Measurements from ENCODE around the gene HEXA.
A peak's percentile ranks its signal among the peaks of the same experiment; 100 is the strongest.
"Not testable (repeated sequence)": the region's sequence is repeated elsewhere in the genome, so short reads cannot be mapped to it uniquely, and the experiment has no call there.

HEXA gene

GRCh38 chr15:72375846-72376581 is at the start of gene HEXA:
Gene HEXA (minus strand): TSS chr15:72376014. CDS start chr15:72375972, 42 bp downstream.
- peak; percentile 90 to 94 (median 92) for DNase-seq

GRCh38 chr15:72423256-72423655 is 47.4 kb upstream of the HEXA start:
- no peak for DNase-seq

- no peak for DNase-seq
Measured at GRCh38 chr15:72421484-72421883, 45.7 kb upstream of the HEXA start.

GRCh38 chr15:72420576-72420975 is 44.8 kb upstream of the HEXA start:
- DNase-seq: no peak

GRCh38 chr15:72419768-72420167 is 44.0 kb upstream of the HEXA start:
- DNase-seq: not testable (repeated sequence)

- DNase-seq: no peak
Measured at GRCh38 chr15:72415304-72415703, 39.5 kb upstream of the HEXA start.

- not testable (repeated sequence) for DNase-seq
Measured at GRCh38 chr15:72413337-72413736, 37.5 kb upstream of the HEXA start.

- DNase-seq: no peak
Measured at GRCh38 chr15:72411544-72411943, 35.7 kb upstream of the HEXA start.

GRCh38 chr15:72411111-72411510 is 35.3 kb upstream of the HEXA start:
- DNase-seq: no peak

GRCh38 chr15:72406936-72407335 is 31.1 kb upstream of the HEXA start:
- no peak for DNase-seq

GRCh38 chr15:72404841-72405240 is 29.0 kb upstream of the HEXA start:
- no peak for DNase-seq

GRCh38 chr15:72404356-72404755 is 28.5 kb upstream of the HEXA start:
- DNase-seq: no peak

- DNase-seq: no peak
Measured at GRCh38 chr15:72402726-72403125, 26.9 kb upstream of the HEXA start.

GRCh38 chr15:72398648-72399047 is 22.8 kb upstream of the HEXA start:
- no peak for DNase-seq

GRCh38 chr15:72397796-72398588 is 22.2 kb upstream of the HEXA start, which contains the start of gene TMEM202:
Gene TMEM202 (plus strand): TSS chr15:72398305. CDS start chr15:72398327, 22 bp downstream.
- DNase-seq: no peak

- DNase-seq: not testable (repeated sequence)
Measured at GRCh38 chr15:72396331-72396730, 20.5 kb upstream of the HEXA start.

GRCh38 chr15:72389231-72389630 is 13.4 kb upstream of the HEXA start:
- DNase-seq: no peak

- no peak for DNase-seq
Measured at GRCh38 chr15:72387741-72388140, 11.9 kb upstream of the HEXA start.

GRCh38 chr15:72382146-72382545 is 6.3 kb upstream of the HEXA start:
- no peak for DNase-seq

- DNase-seq: no peak
Measured at GRCh38 chr15:72380743-72381142, 4.9 kb upstream of the HEXA start.

GRCh38 chr15:72379856-72380430 is 4.1 kb upstream of the HEXA start:
- no peak for DNase-seq

- DNase-seq: not testable (repeated sequence)
Measured at GRCh38 chr15:72379106-72379505, 3.3 kb upstream of the HEXA start.

GRCh38 chr15:72377331-72377730 is 1.5 kb upstream of the HEXA start:
- DNase-seq: no peak

GRCh38 chr15:72375501-72375845 is 341 bp downstream of the HEXA start:
- peak in 2 of 4 experiments; percentile 45 to 50 for DNase-seq
